Fibroblast of gingiva (primary cell): ENCODE measurements around the gene GK.
"Not testable (repeated sequence)": the region's sequence is repeated elsewhere in the genome, so short reads cannot be mapped to it uniquely, and the experiment has no call there.

Experiments used
- DNase-seq: peaks from one replicate; pipeline ENCODE4 v3.0.0-alpha.2; 2011; ENCODE audit warnings: low read depth

GK gene

GRCh38 chrX:30653415-30654131 is at the start of gene GK:
TSS of gene GK (plus strand) at chrX:30653423. CDS start at chrX:30653538, 115 bp downstream.
- peak; percentile 5 for DNase-seq

GRCh38 chrX:30607155-30607554 is 46.1 kb upstream of the GK start:
- no peak for DNase-seq

- no peak for DNase-seq
These were observed 43.2 kb upstream of the GK start for GRCh38 chrX:30610026-30610425.

GRCh38 chrX:30612250-30612655 is 41.0 kb upstream of the GK start:
- no peak for DNase-seq

GRCh38 chrX:30613721-30614120 is 39.5 kb upstream of the GK start:
- DNase-seq: no peak

GRCh38 chrX:30615229-30615628 is 38.0 kb upstream of the GK start:
- peak; percentile 1 for DNase-seq

- no peak for DNase-seq
These were observed 35.0 kb upstream of the GK start for GRCh38 chrX:30618160-30618765.

GRCh38 chrX:30620125-30620524 is 33.1 kb upstream of the GK start:
- DNase-seq: peak; percentile 34

- peak; percentile 78 for DNase-seq
These were observed 32.1 kb upstream of the GK start for GRCh38 chrX:30620980-30621618.

- no peak for DNase-seq
These were observed 30.9 kb upstream of the GK start for GRCh38 chrX:30622361-30622760.

GRCh38 chrX:30626402-30626801 is 26.8 kb upstream of the GK start:
- DNase-seq: no peak

- DNase-seq: peak; percentile 16
These were observed 25.2 kb upstream of the GK start for GRCh38 chrX:30627818-30628652.

- not testable (repeated sequence) for DNase-seq
These were observed 19.2 kb upstream of the GK start for GRCh38 chrX:30634070-30634469.

GRCh38 chrX:30635630-30636029 is 17.6 kb upstream of the GK start:
- DNase-seq: peak; percentile 4

- no peak for DNase-seq
These were observed 15.1 kb upstream of the GK start for GRCh38 chrX:30637874-30638815.

GRCh38 chrX:30639702-30640101 is 13.5 kb upstream of the GK start:
- DNase-seq: not testable (repeated sequence)

- DNase-seq: no peak
These were observed 10.6 kb upstream of the GK start for GRCh38 chrX:30642642-30643041.

GRCh38 chrX:30643313-30643821 is 9.9 kb upstream of the GK start:
- peak; percentile 87 for DNase-seq

- DNase-seq: peak; percentile 54
These were observed 3.4 kb upstream of the GK start for GRCh38 chrX:30649859-30650258.

GRCh38 chrX:30652527-30653414 is 452 bp upstream of the GK start:
- DNase-seq: peak; percentile 94
